HUES6 (cell line): Measurements from ENCODE around the gene MRM2.

ENCODE experiments used
- H3K27ac ChIP-seq: 2 replicates; pipeline ENCODE4 v1.7.0; 2013; ENCODE audit warnings: low read depth, mild to moderate bottlenecking, low read length, inconsistent platforms
- H3K27me3 ChIP-seq: 2 replicates; pipeline ENCODE4 v1.6.1; 2013; ENCODE audit warnings: low read length; ENCODE audit not compliant: control insufficient read depth, insufficient read depth
- H3K36me3 ChIP-seq: 2 replicates; pipeline ENCODE4 v1.6.1; 2013; ENCODE audit warnings: low read length; ENCODE audit not compliant: control insufficient read depth, insufficient read depth
- H3K4me1 ChIP-seq: 2 replicates; pipeline ENCODE4 v1.6.1; 2013; ENCODE audit warnings: low read length; ENCODE audit not compliant: control insufficient read depth, insufficient read depth
- H3K4me3 ChIP-seq: 2 replicates; pipeline ENCODE4 v1.5.1; 2013; ENCODE audit warnings: low read depth, low read length
- H3K9ac ChIP-seq: one replicate; pipeline ENCODE4 v1.6.1; 2013; ENCODE audit warnings: mild to moderate bottlenecking, low read length
- H3K9me3 ChIP-seq: 2 replicates; pipeline ENCODE4 v1.6.1; 2013; ENCODE audit warnings: low read depth, low read length; ENCODE audit not compliant: control insufficient read depth, insufficient read depth

MRM2 gene

DNA sequence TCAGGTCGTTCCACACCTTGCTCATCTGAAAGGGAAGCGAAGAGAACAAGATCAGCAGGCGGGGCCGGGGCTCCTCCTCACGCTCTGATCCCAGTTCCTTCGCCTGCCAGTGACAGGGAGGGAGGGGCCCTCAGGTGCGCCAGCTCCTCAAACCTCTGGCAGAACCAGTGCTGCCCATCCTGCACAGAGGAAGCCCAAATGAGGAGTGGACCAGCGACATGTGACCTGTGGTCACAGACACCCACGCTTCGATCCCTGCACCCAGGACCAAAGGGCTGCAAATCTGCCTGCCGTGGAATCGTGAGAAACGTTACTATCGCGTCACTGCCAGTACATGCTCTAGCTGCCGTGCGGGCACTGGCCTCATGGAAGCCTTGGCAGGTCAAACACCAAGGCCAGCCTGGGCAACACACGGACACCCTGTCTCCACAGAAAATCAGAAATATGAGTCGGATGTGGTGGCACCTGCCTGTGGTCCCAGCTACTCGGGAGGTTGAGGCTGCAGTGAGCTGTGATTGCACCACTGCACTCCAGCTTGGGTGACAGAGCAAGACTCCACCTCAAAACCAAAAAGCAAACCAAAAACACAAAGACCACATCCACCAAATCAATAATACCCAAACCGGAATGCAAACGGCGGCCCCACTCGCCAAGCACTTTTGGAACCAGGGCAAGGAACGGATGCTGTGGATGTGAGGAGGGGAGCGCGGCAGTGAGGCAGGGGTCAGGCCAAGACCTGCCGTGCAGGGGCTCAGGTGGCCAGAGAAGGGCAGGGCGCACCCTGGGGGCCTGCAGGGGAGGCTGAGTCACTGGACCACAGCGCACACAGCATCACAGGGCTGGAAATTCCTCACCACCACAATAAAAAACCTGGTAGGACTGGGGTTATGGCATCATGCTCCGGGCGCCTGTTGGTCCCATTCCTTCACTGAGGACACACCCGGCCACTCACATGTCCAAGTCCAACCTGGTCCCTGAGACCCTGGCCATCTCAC is 13.4 kb upstream of the MRM2 start:
- Histone ChIP-seq H3K9me3 (no peaks in the 10 kb centered on the region), H3K36me3 (peaks cover 67% of the 10 kb centered on the region), H3K27ac (no peak overlapping the region), H3K9ac (no peak overlapping the region), H3K27me3 (no peaks in the 10 kb centered on the region), H3K4me3 (no peak overlapping the region), H3K4me1 (0 out of 2 replicates have a peak, but pooled peaks cover 3% of the 10 kb centered on the region)

DNA sequence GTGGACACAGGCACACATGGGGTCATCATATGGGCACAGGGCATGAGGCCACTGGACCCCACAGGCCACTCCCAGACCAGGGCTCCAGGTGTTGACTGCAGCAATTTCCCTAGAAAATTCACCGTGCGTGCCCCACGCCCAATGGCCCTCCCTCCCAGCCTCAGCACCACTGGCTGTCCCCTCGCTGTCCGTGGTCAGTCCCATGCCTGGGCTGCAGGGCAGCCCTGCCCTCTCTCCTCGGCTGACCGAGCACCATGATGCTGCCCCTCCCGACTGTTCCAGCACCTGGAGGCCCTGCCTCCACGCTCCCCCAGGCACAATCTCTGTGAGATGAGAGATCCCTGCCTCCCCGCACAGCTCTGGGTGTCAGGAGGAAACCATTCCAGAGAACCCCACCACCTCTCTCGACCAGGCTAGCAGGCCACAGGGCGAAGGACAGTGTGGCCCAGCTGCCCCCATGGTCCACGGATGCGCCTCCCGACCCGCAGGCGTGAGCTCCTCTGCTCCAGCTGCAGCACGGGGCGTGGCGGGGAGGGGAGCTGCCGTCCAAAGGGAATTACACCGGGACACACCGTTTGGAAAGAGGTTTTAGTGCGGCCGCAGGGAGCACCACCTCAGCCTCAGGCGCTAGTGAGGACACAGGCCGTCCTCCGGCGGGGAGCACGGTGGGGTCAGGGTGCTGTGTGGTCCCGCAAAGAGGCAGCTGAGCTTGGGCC is 12.6 kb upstream of the MRM2 start:
- Histone ChIP-seq H3K4me1 (0 out of 2 replicates have a peak, but pooled peaks cover 3% of the 10 kb centered on the region), H3K4me3 (no peak overlapping the region), H3K27me3 (no peaks in the 10 kb centered on the region), H3K9ac (no peak overlapping the region), H3K36me3 (peaks cover 71% of the 10 kb centered on the region), H3K9me3 (no peaks in the 10 kb centered on the region), H3K27ac (no peak overlapping the region)

DNA sequence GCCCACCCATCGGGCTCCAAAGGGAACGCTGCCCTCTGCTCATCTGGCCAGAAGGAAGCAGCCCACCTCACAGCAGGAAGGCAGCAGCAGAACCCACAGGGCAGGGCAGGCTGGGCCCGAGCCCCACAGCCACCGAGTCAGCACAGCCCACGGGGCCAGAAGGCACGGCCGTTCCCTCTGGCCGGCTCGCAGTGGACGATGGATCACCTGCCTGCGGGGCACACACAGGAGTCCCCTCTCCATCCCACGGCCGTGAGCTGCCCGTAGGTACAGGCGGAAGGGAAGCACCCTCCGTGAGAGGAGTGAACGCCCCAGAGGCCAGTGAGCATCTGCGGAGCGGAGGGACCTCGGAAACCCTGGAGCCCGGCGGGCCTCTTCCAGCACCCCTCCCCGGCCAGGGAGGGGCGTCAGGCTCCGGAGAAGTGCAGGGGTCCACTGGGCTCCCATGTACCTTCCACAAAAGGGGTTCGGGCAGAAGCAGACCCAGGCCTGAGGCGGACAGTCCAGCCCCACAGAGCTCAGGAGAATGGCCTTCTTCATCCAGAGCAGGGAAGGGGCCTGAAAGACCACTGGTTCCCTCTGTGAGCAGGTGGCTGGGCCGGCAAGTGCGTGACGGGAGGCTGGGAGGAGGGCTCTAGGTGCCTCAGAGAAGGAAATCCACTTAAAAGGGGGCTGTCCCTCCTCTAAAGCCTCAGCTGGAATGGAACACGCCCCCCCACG is 11.7 kb upstream of the MRM2 start:
- Histone ChIP-seq H3K27ac (no peak overlapping the region), H3K27me3 (no peaks in the 10 kb centered on the region), H3K4me3 (no peak overlapping the region), H3K36me3 (peaks cover 69% of the 10 kb centered on the region), H3K9ac (no peak overlapping the region), H3K4me1 (peaks cover 6% of the 10 kb centered on the region; the same call in 1 of the 2 replicates), H3K9me3 (no peaks in the 10 kb centered on the region)

DNA sequence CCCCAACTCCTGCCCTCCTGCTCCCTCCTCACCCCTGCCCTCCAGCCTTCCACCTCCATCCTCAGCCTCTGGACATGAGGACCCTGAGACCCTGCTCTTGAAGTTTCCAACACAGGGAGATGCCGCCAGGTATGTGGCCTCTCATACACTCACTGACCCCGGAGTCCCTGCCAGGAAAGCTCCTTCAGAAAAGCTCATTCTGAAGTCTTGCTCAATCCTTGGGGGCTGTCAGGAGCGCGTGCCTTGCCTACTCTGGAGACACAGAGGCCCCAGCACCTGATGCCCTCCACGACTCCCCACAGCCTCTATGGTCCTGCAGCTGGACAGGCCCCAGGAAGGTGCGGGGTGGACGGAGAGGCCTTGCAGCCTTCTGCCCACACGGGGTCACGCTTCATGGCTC is 11.0 kb upstream of the MRM2 start:
- H3K4me1 ChIP-seq, result peaks cover 8% of the 10 kb centered on the region; the same call in 1 of the 2 replicates
- no peak overlapping the region for H3K4me3 ChIP-seq
- H3K9ac ChIP-seq, result no peak overlapping the region
- no peaks in the 10 kb centered on the region for H3K9me3 ChIP-seq
- peaks cover 72% of the 10 kb centered on the region for H3K36me3 ChIP-seq
- no peak overlapping the region for H3K27ac ChIP-seq
- H3K27me3 ChIP-seq, result no peaks in the 10 kb centered on the region

DNA sequence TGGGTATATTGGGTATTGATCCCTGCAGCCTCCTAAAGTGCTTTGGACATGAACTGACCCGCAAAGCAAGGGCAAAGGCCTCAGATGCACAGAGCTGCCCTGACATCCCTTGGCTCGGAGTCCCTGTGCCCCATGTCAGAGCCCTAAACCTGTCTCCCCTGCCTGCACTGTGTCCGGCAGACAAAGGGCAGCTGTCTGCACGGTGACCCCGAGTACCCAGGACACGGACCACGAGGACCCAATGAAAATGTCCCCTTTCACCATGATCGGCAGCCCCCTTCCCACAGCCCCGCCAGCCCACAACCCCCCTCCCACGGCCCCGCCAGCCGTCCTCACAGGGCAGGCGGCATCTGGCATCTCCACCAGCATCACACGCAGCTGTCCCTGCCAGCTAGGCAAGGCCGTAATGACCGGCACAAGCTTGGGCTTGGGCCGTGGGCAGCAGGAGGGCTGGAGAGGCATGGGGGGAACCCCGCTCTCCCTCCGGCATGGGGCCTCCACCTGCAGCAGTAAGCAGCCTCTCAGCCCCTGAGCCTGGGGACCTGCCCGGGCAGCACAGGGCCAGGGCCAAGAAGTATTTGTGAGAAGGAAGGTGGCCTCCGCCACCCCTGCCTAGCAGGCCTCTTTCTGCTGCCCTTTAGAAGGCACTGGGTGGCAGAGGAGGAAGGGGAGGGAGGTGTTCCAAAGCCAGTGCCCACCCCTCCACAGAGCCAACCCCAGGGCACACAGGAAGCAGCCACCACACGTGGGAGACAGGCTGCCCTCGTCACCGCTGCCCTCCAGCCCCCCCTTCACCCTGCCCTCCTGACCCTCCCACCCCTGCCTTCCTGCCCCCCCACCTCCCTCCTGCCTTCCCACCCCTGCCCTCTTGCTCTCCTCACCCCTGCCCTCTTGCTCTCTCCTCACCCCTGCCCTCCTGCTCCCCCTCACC is 10.1 kb upstream of the MRM2 start:
- peaks cover 67% of the 10 kb centered on the region for H3K36me3 ChIP-seq
- peak overlapping the region; percentile 75 for H3K27ac ChIP-seq
- no peak overlapping the region for H3K4me3 ChIP-seq
- peaks cover 13% of the 10 kb centered on the region for H3K4me1 ChIP-seq
- no peaks in the 10 kb centered on the region for H3K27me3 ChIP-seq
- H3K9me3 ChIP-seq, result no peaks in the 10 kb centered on the region
- H3K9ac ChIP-seq, result no peak overlapping the region

DNA sequence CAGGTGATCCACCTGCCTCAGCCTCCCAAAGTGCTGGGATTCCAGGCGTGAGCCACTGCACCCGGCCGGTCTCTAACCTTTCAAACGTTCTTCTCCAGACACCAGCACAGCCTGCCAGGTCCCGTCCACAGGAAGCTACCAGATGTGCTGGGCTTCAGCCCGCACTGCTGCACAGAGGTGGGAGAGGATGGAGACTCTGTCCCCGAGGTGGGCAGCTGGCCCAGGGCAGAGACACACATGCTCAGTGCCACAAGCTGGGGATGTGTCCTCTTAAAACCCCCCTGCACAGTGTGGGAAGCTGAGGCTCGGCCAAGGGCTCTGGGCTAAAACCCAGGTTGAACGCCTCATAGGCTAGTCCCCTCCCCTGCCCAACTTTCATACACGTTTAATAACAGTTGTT is 9.4 kb upstream of the MRM2 start:
- H3K27me3 ChIP-seq, result no peaks in the 10 kb centered on the region
- no peak overlapping the region for H3K9ac ChIP-seq
- H3K36me3 ChIP-seq, result peaks cover 61% of the 10 kb centered on the region
- peaks cover 13% of the 10 kb centered on the region for H3K4me1 ChIP-seq
- H3K9me3 ChIP-seq, result no peaks in the 10 kb centered on the region
- H3K4me3 ChIP-seq, result no peak overlapping the region
- no peak overlapping the region for H3K27ac ChIP-seq

DNA sequence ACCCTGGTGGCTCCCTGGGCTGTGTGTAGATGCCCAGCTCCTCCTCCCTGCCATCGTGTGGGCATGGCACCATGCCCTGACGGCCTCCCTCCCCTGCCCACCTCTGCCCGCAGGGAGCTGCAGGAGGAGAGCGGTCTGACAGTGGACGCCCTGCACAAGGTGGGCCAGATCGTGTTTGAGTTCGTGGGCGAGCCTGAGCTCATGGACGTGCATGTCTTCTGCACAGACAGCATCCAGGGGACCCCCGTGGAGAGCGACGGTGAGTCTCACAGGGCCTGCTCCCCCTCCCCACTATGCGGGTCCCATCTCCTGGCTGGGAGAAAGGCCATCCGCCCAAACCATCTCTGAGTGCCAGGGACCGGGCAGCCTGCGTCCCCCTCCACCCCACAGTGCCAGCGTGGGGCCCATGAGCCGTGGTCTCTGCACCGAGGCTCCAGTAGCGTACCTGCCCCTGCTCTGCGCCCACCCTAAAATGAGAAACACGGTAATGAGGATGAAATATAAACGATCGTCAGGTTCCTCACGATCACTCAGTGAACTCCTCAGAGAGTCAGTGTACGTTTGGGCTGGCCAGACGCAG is 7.8 kb upstream of the MRM2 start:
- Histone ChIP-seq H3K36me3 (peaks cover 60% of the 10 kb centered on the region), H3K4me1 (peaks cover 13% of the 10 kb centered on the region), H3K9me3 (no peaks in the 10 kb centered on the region), H3K27me3 (no peaks in the 10 kb centered on the region), H3K27ac (no peak overlapping the region), H3K4me3 (no peak overlapping the region), H3K9ac (no peak overlapping the region)

DNA sequence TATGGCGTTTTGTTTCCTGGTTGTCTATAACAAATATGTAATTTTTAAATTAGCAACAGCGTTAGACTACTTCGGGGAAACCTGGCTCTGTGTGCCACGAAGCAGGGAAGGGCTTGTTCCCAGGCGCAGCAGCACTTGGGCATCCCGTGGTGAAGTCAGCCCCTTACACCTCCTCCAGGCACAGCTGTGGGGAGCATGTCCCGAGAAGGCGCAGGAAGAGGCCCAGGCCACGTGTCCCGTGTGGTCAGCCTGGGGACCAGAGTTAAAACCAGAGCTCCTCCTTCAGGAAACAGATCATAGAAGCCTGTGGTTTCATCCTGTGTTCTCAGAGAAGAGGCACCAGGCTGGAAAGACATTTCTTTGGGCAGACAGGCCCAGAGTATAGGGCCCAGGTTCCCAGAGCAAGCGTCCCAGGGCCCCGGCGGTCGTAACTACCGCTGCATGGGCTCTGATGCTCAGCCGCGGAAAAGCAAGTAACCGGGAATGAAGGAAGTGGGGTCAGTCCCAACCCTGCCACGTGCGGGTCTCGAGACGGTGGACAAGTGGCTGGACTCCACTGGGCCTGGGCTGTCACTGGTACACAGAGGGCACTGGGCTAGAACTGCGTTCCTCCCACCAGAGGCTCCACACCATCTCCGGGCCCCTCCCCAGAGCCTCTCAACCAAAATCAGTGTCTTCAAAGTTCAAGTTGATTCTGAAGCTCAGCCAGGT is 7.1 kb upstream of the MRM2 start:
- Histone ChIP-seq H3K36me3 (peaks cover 56% of the 10 kb centered on the region), H3K9me3 (no peaks in the 10 kb centered on the region), H3K9ac (peak overlapping the region; percentile 29), H3K4me1 (peaks cover 13% of the 10 kb centered on the region), H3K27ac (no peak overlapping the region), H3K27me3 (no peaks in the 10 kb centered on the region), H3K4me3 (no peak overlapping the region)

DNA sequence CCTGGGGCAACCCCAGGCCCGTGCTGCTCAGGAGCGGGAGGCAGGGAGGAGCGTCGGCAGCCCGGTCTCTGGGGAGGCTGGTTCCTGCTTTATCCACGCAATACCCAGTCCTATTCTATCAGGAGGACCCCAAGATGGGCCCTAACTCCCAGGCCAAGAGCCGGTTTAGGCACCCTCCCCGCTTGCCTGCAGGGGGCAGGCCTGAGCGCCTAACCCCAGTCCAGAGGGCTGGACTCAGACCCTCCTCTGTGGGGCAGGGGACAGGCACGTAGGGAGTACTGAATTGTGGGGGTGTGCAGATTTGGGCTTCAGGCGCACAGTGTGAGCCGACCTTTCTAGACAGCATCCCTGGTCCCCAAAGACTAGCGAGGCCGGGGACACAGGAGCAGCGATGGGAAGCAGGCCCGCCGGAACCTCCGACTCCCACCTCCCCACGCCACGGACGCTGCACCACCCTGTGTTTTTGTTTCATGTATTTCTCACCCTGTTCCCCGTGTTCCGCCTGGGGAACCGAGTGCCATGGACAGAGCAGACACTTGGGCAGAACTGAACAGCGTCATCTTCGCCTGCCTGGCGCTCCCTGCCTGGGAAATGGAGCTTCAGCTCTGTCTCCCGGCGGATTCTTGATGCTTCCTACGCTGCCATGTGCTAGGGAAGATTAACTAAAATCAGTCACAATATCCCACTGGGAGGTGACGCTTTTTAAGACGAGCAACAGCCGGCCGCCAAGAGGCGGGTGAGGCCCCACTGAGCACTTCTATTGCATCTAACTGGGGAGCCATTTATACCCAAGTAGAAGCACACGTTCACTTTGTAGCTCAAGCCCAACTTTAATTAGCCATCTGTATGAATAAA is 5.4 kb upstream of the MRM2 start:
- Histone ChIP-seq H3K9me3 (no peaks in the 10 kb centered on the region), H3K27me3 (no peaks in the 10 kb centered on the region), H3K9ac (no peak overlapping the region), H3K4me1 (peaks cover 21% of the 10 kb centered on the region), H3K4me3 (no peak overlapping the region), H3K36me3 (peaks cover 45% of the 10 kb centered on the region), H3K27ac (no peak overlapping the region)
